D721Med (cell line): ENCODE data around the gene PLD1.

Experiments
- DNase-seq: peaks from one replicate; pipeline ENCODE4 v3.0.0; 2011; ENCODE audit warnings: low spot score; ENCODE audit not compliant: insufficient read length
- FAIRE-seq: peaks from 2 replicates; lab custom pipeline; 2011; peaks lifted over from hg19 to GRCh38; lab: Jason Lieb, UNC
- TF ChIP-seq, protein P1 (sequence below): IDR thresholded peaks from 2 replicates; pipeline ENCODE4 v1.5.1; 2012; ENCODE audit warnings: mild to moderate bottlenecking, control low read depth; ENCODE audit not compliant: insufficient read depth; ENCODE audit errors: missing control alignments

Gene PLD1

GRCh38 chr3:171804618-171805389 is 5.5 kb downstream of the PLD1 start:
- DNase-seq = no peak
- FAIRE-seq = no peak
- TF ChIP-seq, protein P1, sequence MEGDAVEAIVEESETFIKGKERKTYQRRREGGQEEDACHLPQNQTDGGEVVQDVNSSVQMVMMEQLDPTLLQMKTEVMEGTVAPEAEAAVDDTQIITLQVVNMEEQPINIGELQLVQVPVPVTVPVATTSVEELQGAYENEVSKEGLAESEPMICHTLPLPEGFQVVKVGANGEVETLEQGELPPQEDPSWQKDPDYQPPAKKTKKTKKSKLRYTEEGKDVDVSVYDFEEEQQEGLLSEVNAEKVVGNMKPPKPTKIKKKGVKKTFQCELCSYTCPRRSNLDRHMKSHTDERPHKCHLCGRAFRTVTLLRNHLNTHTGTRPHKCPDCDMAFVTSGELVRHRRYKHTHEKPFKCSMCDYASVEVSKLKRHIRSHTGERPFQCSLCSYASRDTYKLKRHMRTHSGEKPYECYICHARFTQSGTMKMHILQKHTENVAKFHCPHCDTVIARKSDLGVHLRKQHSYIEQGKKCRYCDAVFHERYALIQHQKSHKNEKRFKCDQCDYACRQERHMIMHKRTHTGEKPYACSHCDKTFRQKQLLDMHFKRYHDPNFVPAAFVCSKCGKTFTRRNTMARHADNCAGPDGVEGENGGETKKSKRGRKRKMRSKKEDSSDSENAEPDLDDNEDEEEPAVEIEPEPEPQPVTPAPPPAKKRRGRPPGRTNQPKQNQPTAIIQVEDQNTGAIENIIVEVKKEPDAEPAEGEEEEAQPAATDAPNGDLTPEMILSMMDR = no peak

- TF ChIP-seq, protein P1 = no peak
- no peak for FAIRE-seq
- DNase-seq = no peak
Measured at GRCh38 chr3:171803044-171803443, 7.2 kb downstream of the PLD1 start.

DNA sequence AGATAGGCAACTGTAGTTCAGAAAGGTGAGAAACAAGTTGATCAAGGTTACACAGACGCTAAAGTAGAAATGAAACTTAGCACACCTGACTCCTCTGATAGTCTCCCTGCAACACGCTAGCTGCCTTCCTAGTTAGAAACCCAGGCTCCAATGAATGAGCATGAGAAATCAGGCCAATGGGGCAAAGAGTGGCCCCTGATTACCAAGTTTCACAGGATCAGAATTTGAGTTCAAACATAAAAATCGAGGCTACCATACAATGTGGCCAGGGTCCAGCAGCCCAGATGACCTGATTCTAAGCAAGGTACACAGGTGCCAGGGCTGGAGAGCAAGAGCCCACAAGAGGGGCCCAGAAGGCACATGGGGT is 7.7 kb downstream of the PLD1 start:
- DNase-seq = no peak
- TF ChIP-seq, protein P1 = no peak
- no peak for FAIRE-seq

GRCh38 chr3:171801738-171802589 is 8.3 kb downstream of the PLD1 start:
- DNase-seq (no peak), FAIRE-seq (no peak)
- TF ChIP-seq, protein P1 = no peak

DNA sequence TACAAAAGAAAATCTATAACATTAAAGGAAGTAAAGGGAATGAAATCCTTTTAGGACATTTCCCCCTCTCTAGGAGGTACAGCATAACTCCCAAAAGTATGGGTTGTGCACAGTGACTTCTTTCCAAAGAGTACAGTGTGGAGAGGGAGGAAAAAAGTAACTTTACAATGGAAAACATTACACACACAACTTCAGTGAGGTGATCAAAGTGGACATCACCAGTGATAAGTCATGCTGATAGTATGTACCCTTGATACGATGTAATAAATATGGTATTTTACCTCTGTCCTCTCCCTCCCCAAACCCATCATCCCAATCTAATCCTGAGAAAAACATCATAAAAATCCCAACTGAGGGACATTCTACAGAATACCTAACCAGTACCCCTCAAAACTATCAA is 10.8 kb downstream of the PLD1 start:
- FAIRE-seq (no peak), DNase-seq (no peak)
- TF ChIP-seq, protein P1 = no peak

- TF ChIP-seq, protein P1 = no peak
- FAIRE-seq (no peak), DNase-seq (no peak)
Measured at GRCh38 chr3:171797873-171798272, 12.4 kb downstream of the PLD1 start.
